ENCODE measurements around the gene IRF2.
"Not testable (repeated sequence)": the region's sequence is repeated elsewhere in the genome, so short reads cannot be mapped to it uniquely, and the experiment has no call there.

IRF2 gene

DNA sequence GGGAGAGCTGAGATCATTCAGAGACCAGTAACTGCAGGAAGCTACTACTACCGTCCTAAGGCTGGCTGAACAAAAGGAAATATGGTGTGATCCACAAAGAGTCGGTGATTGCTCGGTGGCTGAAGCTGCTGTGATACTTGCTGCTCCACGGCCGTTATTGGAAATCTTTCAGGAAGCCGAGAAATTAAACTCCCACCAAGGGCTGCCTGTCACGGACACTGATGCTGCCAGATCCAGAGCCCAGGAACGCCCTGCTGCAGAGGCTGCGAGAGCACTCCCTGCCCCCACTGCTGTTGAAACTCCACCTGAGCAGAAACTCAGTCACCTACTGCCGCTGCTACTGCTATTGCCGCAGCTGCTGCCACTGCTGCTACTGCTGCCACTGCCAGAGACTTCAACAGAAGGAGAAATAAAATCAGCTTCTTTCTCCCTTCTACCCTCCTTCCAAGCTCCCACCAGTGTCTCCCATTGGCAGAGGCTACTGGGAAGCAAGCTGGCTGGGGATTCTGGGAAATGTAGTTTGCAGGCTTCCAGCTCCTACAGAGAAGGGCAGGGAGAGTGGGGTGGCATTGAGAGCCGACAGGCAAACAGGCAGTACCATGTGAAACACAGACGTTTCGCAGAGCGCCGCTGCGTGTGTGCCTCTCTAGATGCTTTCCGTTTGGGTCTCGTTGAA, 130.7 kb downstream of the IRF2 start:
- peak; percentile 84 for DNase-seq

DNA sequence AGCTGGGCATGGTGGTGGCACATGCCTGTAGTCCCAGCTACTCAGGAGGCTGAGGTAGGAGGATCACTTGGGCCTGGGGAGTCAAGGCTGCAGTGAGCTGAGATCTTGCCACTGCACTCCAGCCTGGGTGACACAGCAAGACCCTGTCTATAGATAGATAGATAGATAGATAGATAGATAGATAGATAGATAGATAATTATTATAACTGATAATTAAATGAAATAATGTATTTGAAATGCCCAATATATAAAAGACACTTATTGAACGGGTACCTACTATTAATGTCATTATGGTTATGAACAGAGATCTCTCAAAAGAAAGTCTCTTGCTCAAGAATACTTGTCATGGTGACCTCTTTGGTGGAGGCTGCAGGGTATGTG, 131.5 kb downstream of the IRF2 start:
- DNase-seq: not testable (repeated sequence)

DNA sequence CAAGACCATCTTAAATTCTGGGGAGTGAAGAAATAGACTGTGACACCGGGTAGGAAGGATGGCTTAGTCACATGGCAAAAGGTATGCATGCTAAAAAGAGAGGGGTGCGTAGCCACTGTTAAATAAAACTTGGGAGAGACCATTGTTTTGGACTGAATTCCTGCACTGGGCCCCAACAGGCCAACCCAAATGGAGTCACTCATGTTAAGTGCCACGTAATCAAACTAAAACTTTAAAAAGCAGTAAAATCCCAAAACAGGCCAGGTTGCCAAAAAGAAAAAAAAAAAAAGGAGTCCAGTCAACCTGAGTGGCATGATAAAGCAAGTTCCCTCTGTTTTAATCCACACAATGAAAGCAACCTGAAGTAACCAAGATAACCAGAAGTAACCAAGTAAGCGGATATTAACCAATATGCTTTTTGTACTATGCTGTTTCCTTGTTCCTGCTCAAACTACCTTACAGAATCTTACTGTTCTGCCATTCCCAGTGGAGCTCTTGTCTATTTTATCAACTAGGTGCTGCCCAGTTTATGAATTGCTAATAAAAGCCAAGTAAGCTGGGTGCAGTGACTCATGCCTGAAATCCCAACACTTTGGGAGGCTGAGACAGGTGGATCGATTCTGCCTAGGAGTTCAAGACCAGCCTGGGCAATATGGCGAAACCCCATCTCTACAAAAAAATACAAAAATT, 132.0 kb downstream of the IRF2 start:
- no peak for DNase-seq

DNA sequence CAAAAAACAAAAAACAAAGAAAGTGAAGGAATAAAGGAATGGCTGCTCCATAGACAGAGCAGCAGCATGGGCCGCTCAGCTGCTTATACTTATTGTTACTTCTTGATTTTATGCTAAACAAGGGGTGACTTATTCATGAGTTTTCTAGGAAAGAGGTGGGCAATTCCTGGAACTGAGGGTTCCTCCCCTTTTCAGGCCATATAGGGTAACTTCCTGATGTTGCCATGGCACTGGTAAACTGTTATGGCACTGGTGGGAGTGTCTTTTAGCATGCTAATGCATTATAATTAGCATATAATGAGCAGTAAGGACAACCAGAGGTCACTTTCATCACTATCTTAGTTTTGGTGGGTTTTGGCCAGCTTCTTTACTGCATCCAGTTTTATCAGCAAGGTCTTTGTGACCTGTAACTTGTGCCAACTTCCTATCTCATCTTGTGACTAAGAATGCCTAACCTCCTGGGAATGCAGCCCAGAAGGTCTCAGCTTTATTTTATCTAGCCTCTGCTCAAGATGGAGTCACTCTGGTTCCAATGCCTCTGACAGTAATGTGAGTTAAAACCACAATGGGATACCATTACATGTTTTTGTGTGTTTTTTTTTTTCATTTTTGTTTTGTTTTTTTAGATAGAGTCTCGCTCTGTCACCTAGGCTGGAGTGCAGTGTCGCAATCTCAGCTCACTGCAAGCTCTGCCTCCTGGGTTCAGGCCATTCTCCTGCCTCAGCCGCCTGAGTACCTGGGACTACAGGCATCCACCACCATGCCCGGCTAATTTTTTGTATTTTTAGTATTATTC, 134.8 kb downstream of the IRF2 start:
- DNase-seq: peak; percentile 88

DNA sequence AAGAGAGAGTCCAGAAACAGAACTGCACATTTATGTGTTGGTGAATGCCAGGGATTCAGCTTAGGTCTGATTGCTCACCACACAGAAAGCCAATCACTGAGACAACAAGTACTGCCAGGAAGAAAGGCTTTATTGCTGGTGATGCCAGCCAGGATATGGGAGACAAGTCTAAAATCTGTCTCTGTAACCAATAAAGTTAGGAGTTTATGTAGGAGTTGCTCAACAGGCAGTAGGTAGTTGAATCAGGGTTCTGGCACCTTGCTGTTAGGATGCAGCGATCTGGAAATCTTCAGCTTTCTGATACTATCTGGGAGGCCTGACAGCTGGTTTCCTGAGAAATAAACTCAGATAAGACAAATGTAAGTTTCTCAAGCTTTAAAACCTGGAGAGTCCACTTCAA, 136.4 kb downstream of the IRF2 start:
- no peak for DNase-seq

Data from OCI-M1 (cell line).